Kidney epithelial cell (primary cell): ENCODE results near the gene CHAD. TPM values are rescaled to one million over a fixed set of nuclear protein-coding genes. Genes with fewer than 3 reads are reported as not detected.

ENCODE experiments used
- DNase-seq: peaks from one replicate; pipeline ENCODE4 v3.0.0-alpha.2; 2010; ENCODE audit warnings: low read depth
- H3K27me3 ChIP-seq: 2 replicates; pipeline ENCODE4 v1.6.0; 2011; ENCODE audit warnings: low read length; ENCODE audit not compliant: control insufficient read depth, insufficient read depth
- H3K36me3 ChIP-seq: 2 replicates; pipeline ENCODE4 v1.5.1; 2011; ENCODE audit warnings: low read length; ENCODE audit not compliant: control insufficient read depth, insufficient read depth
- H3K4me3 ChIP-seq: 2 replicates; pipeline ENCODE4 v1.5.1; 2011; ENCODE audit warnings: low read depth, mild to moderate bottlenecking, control low read depth, low read length
- CTCF ChIP-seq: IDR thresholded peaks from 2 replicates; pipeline ENCODE4 v1.5.1; 2011; ENCODE audit warnings: mild to moderate bottlenecking, moderate library complexity, low read length, control low read depth, inconsistent platforms; ENCODE audit not compliant: insufficient read depth, poor library complexity, severe bottlenecking
- total RNA-seq: library from RNA; depleted of rRNA; stranded (reverse); fragments of >200 nt; gene quantifications from 2 replicates; pipeline ENCODE4 v1.2.3, GENCODE V29; 2015

Gene CHAD
- total RNA-seq, 1 donor from 2014 or later = not detected

GRCh38 chr17:50461550-50462132, 7.0 kb downstream of the CHAD start:
- no peak for DNase-seq
- Histone ChIP-seq H3K4me3 (no peak overlapping the region), H3K36me3 (no peaks in the 10 kb centered on the region), H3K27me3 (peaks cover under 1% of the 10 kb centered on the region)
- TF ChIP-seq CTCF = no peak

- H3K27me3 ChIP-seq = no peaks in the 10 kb centered on the region
- no peak for TF ChIP-seq CTCF
- no peak for DNase-seq
- H3K36me3 ChIP-seq = no peaks in the 10 kb centered on the region
- H3K4me3 ChIP-seq = no peak overlapping the region
Measured at GRCh38 chr17:50460831-50461526, 7.7 kb downstream of the CHAD start.

GRCh38 chr17:50459756-50460155, 8.9 kb downstream of the CHAD start:
- TF ChIP-seq CTCF = no peak
- H3K36me3 ChIP-seq = no peaks in the 10 kb centered on the region
- no peak overlapping the region for H3K4me3 ChIP-seq
- DNase-seq = no peak
- no peaks in the 10 kb centered on the region for H3K27me3 ChIP-seq

- H3K4me3 ChIP-seq = no peak overlapping the region
- no peaks in the 10 kb centered on the region for H3K36me3 ChIP-seq
- no peak for DNase-seq
- TF ChIP-seq CTCF = no peak
- no peaks in the 10 kb centered on the region for H3K27me3 ChIP-seq
Measured at GRCh38 chr17:50458701-50459676, 9.7 kb downstream of the CHAD start.

GRCh38 chr17:50458270-50458669, 10.4 kb downstream of the CHAD start:
- no peak for TF ChIP-seq CTCF
- Histone ChIP-seq H3K4me3 (no peak overlapping the region), H3K36me3 (no peaks in the 10 kb centered on the region), H3K27me3 (no peaks in the 10 kb centered on the region)
- DNase-seq = no peak
